Right lobe of liver (tissue), 6 donors: ENCODE measurements around the gene ZNF697. TPM values are rescaled to one million over a fixed set of nuclear protein-coding genes. Genes with fewer than 3 reads are reported as not detected.

Source experiments
- ATAC-seq, 4 donors: fragments of 200-7000 bp; cut with Tn5 transposase; one replicate each; pipeline ENCODE4 v1.9.1; 2020; ENCODE audit warnings: mild to moderate bottlenecking in 4 of 4, moderate library complexity in 4 of 4
- DNase-seq, 3 donors: peaks; one replicate each; pipeline ENCODE4 v3.0.0-alpha.2; 2020
- H3K27ac ChIP-seq, 3 donors: fragments of 200-600 bp; one replicate each; pipeline ENCODE4 v1.8.0; 2022
- H3K27me3 ChIP-seq, 2 donors: fragments of 200-600 bp; one replicate each; pipeline ENCODE4 v1.8.0; 2022
- H3K36me3 ChIP-seq, 4 donors: fragments of 200-600 bp; sonication (generic) in 1 of 4; one replicate each; pipeline versions ENCODE4 v1.5.1 to v1.8.0; 2017 to 2022; ENCODE audit warnings: control low read depth in 1 of 4
- H3K4me1 ChIP-seq, 4 donors: fragments of 200-600 bp; sonication (generic) in 1 of 4; one replicate each; pipeline versions ENCODE4 v1.5.1 to v1.8.0; 2017 to 2022; ENCODE audit warnings: control low read depth in 1 of 4
- H3K4me3 ChIP-seq, 3 donors: fragments of 200-600 bp; one replicate each; pipeline ENCODE4 v1.8.0; 2022
- H3K9me3 ChIP-seq, 4 donors: fragments of 200-600 bp; sonication (generic) in 1 of 4; one replicate each; pipeline versions ENCODE4 v1.5.1 to v1.8.0; 2017 to 2022; ENCODE audit warnings: control low read depth in 1 of 4
- POLR2A ChIP-seq: fragments of 450-650 bp; IDR thresholded peaks from one replicate; pipeline ENCODE4 v1.6.1; 2017; ENCODE audit warnings: antibody characterized with exemption, mild to moderate bottlenecking
- WGBS: methylation state at CpG from one replicate; pipeline ENCODE4 v1.1.6; 2018; ENCODE audit warnings: low coverage, low lambda C conversion rate; ENCODE audit not compliant: insufficient coverage; ENCODE audit errors: missing lambda C conversion rate; 5-methylcytosine and 5-hydroxymethylcytosine counted together
- intact Hi-C, 2 donors: fragments of 100-400 bp; cut with DNase I; formaldehyde crosslinking; loops; one replicate each; pipeline versions ENCODE4 v1.11.2 to v1.14.1; 2022
- total RNA-seq, 6 experiments: library from RNA; depleted of rRNA in 2 of 6; stranded (reverse); fragments of >200 nt in 2 of 6; fragmentation: NEBNext Ultra II Directional in 3 of 6; extraction: Animal tissue kit (Norgen Biotek cat#: 25700) in 3 of 6; gene quantifications; one replicate each; pipeline versions ENCODE4 v1.1.0 to v1.2.4, GENCODE V29; 2016 to 2023
- TF ChIP-seq, protein P1 (sequence below), 4 donors: fragments of 200-600 bp in 3 of 4; fragments of 450-650 bp in 1 of 4; IDR thresholded peaks; one replicate each; pipeline versions ENCODE4 v1.5.1 to v1.8.0; 2016 to 2022; ENCODE audit warnings: antibody characterized with exemption in 4 of 4, mild to moderate bottlenecking in 2 of 4
- donor health status: DM: no; HTN: yes; CAD: no.
- donor health status: DM: no; HTN: no; CAD: no.
- donor health status: DM: no; HTN: no; CAD: no.
- donor health status: DM: no; HTN: yes; CAD: no.
- donor health status: DM: no; HTN: yes; CAD: no.

ZNF697 gene
- total RNA-seq, 6 experiments from 2014 or later: 2.6 to 6.9 (median 3.4) TPM

DNA sequence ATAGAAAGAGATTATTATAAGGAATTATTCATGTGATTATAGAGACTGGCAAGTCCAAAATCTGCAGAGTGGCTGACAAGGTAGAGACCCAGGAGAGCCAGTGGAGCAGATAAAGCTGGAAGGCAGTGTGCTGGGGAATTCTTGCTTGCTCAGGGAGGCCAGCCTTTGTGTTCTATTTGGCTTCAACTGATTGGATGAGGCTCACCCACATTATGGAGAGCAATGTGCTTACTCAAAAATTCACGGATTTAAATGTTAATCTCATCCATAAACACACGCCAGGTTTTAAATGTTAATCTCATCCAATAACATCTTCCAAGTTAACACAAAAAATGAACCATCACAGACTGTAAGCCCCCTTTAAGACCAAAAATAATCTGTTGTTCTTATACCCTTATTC lies 33.5 kb upstream of the ZNF697 start:
- no peak for TF ChIP-seq POLR2A
- TF ChIP-seq, protein P1, sequence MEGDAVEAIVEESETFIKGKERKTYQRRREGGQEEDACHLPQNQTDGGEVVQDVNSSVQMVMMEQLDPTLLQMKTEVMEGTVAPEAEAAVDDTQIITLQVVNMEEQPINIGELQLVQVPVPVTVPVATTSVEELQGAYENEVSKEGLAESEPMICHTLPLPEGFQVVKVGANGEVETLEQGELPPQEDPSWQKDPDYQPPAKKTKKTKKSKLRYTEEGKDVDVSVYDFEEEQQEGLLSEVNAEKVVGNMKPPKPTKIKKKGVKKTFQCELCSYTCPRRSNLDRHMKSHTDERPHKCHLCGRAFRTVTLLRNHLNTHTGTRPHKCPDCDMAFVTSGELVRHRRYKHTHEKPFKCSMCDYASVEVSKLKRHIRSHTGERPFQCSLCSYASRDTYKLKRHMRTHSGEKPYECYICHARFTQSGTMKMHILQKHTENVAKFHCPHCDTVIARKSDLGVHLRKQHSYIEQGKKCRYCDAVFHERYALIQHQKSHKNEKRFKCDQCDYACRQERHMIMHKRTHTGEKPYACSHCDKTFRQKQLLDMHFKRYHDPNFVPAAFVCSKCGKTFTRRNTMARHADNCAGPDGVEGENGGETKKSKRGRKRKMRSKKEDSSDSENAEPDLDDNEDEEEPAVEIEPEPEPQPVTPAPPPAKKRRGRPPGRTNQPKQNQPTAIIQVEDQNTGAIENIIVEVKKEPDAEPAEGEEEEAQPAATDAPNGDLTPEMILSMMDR (IDR thresholded peaks at IDR 0.05): no peak
- Histone ChIP-seq H3K27ac (no peak overlapping the region), H3K9me3 (no peaks in the 10 kb centered on the region), H3K27me3 (no peaks in the 10 kb centered on the region), H3K36me3 (no peaks in the 10 kb centered on the region), H3K4me3 (no peak overlapping the region), H3K4me1 (peaks cover 0 to 10% (median 1%) of the 10 kb centered on the region in 4 donors)
- 94% methylated on average over 2 of the region's 2 CpGs for WGBS
- intact Hi-C loops: loop anchor here in 1 of 2 donors (5.0 kb wide), 1 partner anchor 41 kb away; no protein-coding TSS in a partner anchor
- no peak for DNase-seq
- ATAC-seq: no peak

DNA sequence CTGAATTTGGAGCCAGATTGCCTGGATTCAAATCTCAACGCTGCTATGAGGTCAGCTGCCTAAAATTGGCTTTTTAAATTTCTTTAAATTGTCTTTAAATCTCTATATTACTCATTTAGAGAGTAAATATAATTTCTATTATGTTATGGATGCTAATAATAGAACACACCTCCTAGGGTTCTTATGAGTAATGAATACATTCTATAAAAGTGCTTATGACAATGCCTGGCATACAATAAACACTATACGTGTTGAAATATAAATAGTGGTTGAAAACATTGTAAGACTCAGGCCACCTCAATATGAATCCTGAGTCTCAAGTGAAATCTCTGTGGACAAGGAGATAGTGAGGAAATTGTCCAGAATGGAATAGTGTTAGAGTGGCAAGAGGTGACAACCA lies 32.7 kb upstream of the ZNF697 start:
- Histone ChIP-seq H3K4me1 (peaks cover 0 to 12% (median 1%) of the 10 kb centered on the region in 4 donors), H3K27me3 (no peaks in the 10 kb centered on the region), H3K9me3 (no peaks in the 10 kb centered on the region), H3K36me3 (no peaks in the 10 kb centered on the region), H3K27ac (no peak overlapping the region), H3K4me3 (no peak overlapping the region)
- ATAC-seq: no peak
- TF ChIP-seq, protein P1 (IDR thresholded peaks at IDR 0.05): no peak
- no peak for TF ChIP-seq POLR2A
- 84% methylated on average over 2 of the region's 2 CpGs for WGBS
- intact Hi-C loops: loop anchor here in 1 of 2 donors (5.0 kb wide), 1 partner anchor 42 kb away; no protein-coding TSS in a partner anchor
- no peak for DNase-seq

DNA sequence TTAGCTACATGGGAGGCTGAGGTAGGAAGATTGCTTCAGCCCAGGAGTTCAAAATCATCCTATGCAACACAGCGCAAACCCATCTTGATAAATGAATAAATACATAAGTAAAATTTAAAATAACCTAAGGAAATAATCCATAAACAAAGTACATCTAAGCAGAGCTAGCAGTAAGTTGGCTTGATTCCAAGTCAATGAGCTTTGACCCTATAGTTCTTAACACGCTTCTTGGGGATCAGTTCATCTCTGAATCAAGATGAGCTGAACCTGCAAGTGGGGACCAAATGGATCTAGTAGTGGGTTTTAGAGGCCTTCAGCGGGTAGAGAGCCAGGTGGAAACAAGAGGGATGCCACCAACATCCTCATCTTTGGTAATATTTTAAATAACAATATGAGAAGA lies 32.1 kb upstream of the ZNF697 start:
- Histone ChIP-seq H3K9me3 (no peaks in the 10 kb centered on the region), H3K27me3 (no peaks in the 10 kb centered on the region), H3K27ac (no peak overlapping the region), H3K4me3 (no peak overlapping the region), H3K4me1 (peaks cover 0 to 16% (median 1%) of the 10 kb centered on the region in 4 donors), H3K36me3 (no peaks in the 10 kb centered on the region)
- DNase-seq (no peak), ATAC-seq (no peak)
- intact Hi-C loops: loop anchor here in 1 of 2 donors (5.0 kb wide), 1 partner anchor 42 kb away; no protein-coding TSS in a partner anchor
- TF ChIP-seq POLR2A: no peak
- TF ChIP-seq, protein P1 (IDR thresholded peaks at IDR 0.05): no peak
- WGBS: 87% methylated on average over 3 of the region's 3 CpGs

DNA sequence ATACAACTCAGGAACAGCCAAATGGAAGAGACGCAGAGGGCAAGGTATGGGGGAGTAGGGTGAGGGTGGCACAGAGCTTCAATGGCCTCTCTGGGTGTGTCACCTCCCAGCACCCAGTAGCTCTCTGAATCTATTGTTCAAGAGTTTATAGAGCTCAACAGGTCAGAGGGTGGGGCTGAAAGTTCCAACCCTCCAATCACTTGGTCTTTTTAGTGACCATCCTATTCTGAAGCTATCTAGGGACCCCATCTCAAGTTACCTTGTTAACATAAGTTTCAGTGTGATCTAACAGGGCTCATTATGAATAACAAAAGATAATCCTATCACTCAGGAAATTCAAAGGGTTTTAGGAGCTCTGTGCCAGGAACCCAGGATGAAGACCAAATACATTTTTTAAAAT lies 31.2 kb upstream of the ZNF697 start:
- 100% methylated on average over 1 of the region's 1 CpG for WGBS
- peaks cover 0 to 18% (median 1%) of the 10 kb centered on the region in 4 donors for H3K4me1 ChIP-seq
- H3K9me3 ChIP-seq: no peaks in the 10 kb centered on the region
- H3K4me3 ChIP-seq: no peak overlapping the region
- H3K27ac ChIP-seq: no peak overlapping the region
- no peaks in the 10 kb centered on the region for H3K36me3 ChIP-seq
- DNase-seq (no peak), ATAC-seq (no peak)
- intact Hi-C loops: no loop called here
- TF ChIP-seq, protein P1 (IDR thresholded peaks at IDR 0.05): no peak
- TF ChIP-seq POLR2A: no peak
- no peaks in the 10 kb centered on the region for H3K27me3 ChIP-seq
